Epithelial cell of esophagus (primary cell): ENCODE measurements around the gene PHF3.
"Not testable (repeated sequence)": the region's sequence is repeated elsewhere in the genome, so short reads cannot be mapped to it uniquely, and the experiment has no call there.

Experiments
- DNase-seq: peaks from one replicate; pipeline ENCODE4 v3.0.0; 2010; ENCODE audit warnings: low read depth
- H3K4me3 ChIP-seq: 2 replicates; pipeline ENCODE4 v1.5.1; 2011; ENCODE audit warnings: mild to moderate bottlenecking, low read length, control low read depth
- CTCF ChIP-seq: IDR thresholded peaks from 2 replicates; pipeline ENCODE4 v1.5.1; 2011; ENCODE audit warnings: low read depth, mild to moderate bottlenecking, low read length, control low read depth, inconsistent platforms; ENCODE audit not compliant: insufficient read depth; ENCODE audit errors: missing control alignments

Gene PHF3

DNA sequence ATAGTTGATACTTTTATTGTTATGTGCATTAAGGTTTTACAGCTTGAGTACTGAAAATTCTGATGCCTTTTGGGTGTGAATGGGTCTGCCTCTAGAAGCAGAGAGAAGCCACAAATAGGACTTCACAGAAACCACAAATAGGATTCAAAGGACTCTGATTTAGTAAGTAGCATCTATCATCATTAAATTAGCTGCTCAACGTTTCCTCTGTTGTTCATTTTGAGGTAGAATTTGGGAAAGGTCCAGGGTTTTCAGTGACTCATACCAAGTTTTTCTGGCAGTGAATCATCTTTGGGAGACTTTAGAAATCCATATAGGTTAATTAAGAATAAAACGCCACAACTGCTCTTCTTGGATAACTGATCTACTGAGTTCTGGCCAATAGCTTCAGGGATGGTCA, 105.1 kb downstream of the PHF3 start:
- peak; percentile 80 for DNase-seq
- no peak for TF ChIP-seq CTCF
- no peak overlapping the region for H3K4me3 ChIP-seq

DNA sequence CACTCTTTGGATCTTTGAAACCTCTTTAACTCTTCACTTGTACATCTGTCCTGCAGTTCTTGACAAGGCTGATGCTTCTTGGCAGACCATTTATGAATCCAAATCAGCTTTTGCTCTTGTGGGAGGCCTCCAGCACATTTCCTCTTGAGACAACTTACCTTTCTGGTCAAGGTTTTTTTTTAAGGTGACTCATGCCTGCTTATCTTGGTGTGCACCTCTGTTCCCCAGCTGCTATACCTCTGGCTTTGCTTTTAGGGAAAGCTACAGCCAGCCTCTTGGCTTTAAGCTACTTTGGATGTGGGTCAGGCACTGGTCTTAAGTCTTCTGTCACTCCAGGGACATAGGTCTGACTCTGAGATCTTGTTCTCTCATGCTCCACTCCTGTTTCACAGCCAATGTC, 106.5 kb downstream of the PHF3 start:
- H3K4me3 ChIP-seq, result no peak overlapping the region
- DNase-seq, result peak; percentile 63
- TF ChIP-seq CTCF, result no peak

- H3K4me3 ChIP-seq, result no peak overlapping the region
- DNase-seq, result no peak
- TF ChIP-seq CTCF, result no peak
These were observed 108.1 kb downstream of the PHF3 start for GRCh38 chr6:63743691-63744090.

- TF ChIP-seq CTCF, result no peak
- no peak for DNase-seq
- no peak overlapping the region for H3K4me3 ChIP-seq
These were observed 109.2 kb downstream of the PHF3 start for GRCh38 chr6:63744810-63745209.

DNA sequence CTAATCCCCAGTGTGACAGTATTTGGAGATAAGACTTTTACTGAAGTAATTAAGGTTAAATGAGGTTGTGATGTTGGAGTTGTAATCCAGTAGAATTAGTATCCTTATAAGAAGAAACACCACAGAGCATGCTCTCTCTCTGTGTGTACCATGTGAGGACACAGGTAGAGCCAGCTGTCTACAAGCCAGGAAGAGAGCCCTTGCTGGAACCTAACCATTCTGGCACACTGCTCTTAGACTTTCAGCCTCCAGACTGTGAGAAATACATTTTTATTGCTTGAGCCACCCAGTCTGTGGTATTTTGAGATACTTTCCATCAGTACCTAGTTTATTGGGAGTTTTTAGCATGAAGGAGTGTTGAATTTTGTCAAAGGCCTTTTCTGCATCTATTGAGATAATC, 110.2 kb downstream of the PHF3 start:
- TF ChIP-seq CTCF, result no peak
- no peak for DNase-seq
- H3K4me3 ChIP-seq, result no peak overlapping the region

DNA sequence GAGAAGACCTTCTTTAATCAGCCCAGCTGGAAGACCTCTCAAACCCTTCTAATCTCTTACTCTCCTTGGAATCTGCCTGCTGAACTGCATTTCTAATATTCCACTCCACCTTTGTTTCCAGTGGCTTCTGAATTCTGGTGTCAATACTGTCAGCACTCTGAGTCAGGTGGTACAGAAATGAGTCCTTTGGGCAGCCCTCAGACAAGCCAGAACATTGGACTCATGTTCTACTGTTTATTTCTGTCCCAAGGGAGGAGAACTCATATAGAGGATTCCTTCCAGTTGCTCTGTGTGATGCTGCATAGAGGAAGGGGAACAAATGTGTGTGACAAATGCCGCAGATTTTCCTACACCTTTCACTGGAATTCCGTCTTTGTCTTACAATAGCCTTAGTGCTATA, 114.8 kb downstream of the PHF3 start:
- TF ChIP-seq CTCF, result no peak
- peak; percentile 42 for DNase-seq
- H3K4me3 ChIP-seq, result no peak overlapping the region

- not testable (repeated sequence) for H3K4me3 ChIP-seq, DNase-seq
These were observed 121.7 kb downstream of the PHF3 start for GRCh38 chr6:63757275-63757674.

- H3K4me3 ChIP-seq, result no peak overlapping the region
- no peak for TF ChIP-seq CTCF
- no peak for DNase-seq
These were observed 122.2 kb downstream of the PHF3 start for GRCh38 chr6:63757826-63758225.
